HUES6 (cell line): ENCODE data around the gene MDC1.
A peak's percentile ranks its signal among the peaks of the same experiment; 100 is the strongest.
"Not testable (repeated sequence)": the region's sequence is repeated elsewhere in the genome, so short reads cannot be mapped to it uniquely, and the experiment has no call there.

ENCODE experiments used
- H3K27ac ChIP-seq: 2 replicates; pipeline ENCODE4 v1.7.0; 2013; ENCODE audit warnings: low read depth, mild to moderate bottlenecking, low read length, inconsistent platforms
- H3K27me3 ChIP-seq: 2 replicates; pipeline ENCODE4 v1.6.1; 2013; ENCODE audit warnings: low read length; ENCODE audit not compliant: control insufficient read depth, insufficient read depth
- H3K36me3 ChIP-seq: 2 replicates; pipeline ENCODE4 v1.6.1; 2013; ENCODE audit warnings: low read length; ENCODE audit not compliant: control insufficient read depth, insufficient read depth
- H3K4me1 ChIP-seq: 2 replicates; pipeline ENCODE4 v1.6.1; 2013; ENCODE audit warnings: low read length; ENCODE audit not compliant: control insufficient read depth, insufficient read depth
- H3K4me3 ChIP-seq: 2 replicates; pipeline ENCODE4 v1.5.1; 2013; ENCODE audit warnings: low read depth, low read length
- H3K9ac ChIP-seq: one replicate; pipeline ENCODE4 v1.6.1; 2013; ENCODE audit warnings: mild to moderate bottlenecking, low read length
- H3K9me3 ChIP-seq: 2 replicates; pipeline ENCODE4 v1.6.1; 2013; ENCODE audit warnings: low read depth, low read length; ENCODE audit not compliant: control insufficient read depth, insufficient read depth

MDC1 gene

GRCh38 chr6:30732237-30732943 lies 15.3 kb upstream of the MDC1 start:
- H3K4me1 ChIP-seq: peaks cover 4% of the 10 kb centered on the region; the same call in 1 of the 2 replicates
- peaks cover 79% of the 10 kb centered on the region for H3K36me3 ChIP-seq
- H3K27ac ChIP-seq: no peak overlapping the region
- no peaks in the 10 kb centered on the region for H3K27me3 ChIP-seq
- no peak overlapping the region for H3K4me3 ChIP-seq
- H3K9ac ChIP-seq: no peak overlapping the region
- no peaks in the 10 kb centered on the region for H3K9me3 ChIP-seq

GRCh38 chr6:30730601-30731435 lies 13.7 kb upstream of the MDC1 start:
- Histone ChIP-seq H3K9me3 (no peaks in the 10 kb centered on the region), H3K36me3 (peaks cover 69% of the 10 kb centered on the region), H3K9ac (no peak overlapping the region), H3K27ac (no peak overlapping the region), H3K4me3 (no peak overlapping the region), H3K27me3 (no peaks in the 10 kb centered on the region), H3K4me1 (peaks cover 4% of the 10 kb centered on the region; the same call in 1 of the 2 replicates)

GRCh38 chr6:30727920-30728553 lies 11.0 kb upstream of the MDC1 start:
- peaks cover 4% of the 10 kb centered on the region; the same call in 1 of the 2 replicates for H3K4me1 ChIP-seq
- no peak overlapping the region for H3K27ac ChIP-seq
- no peaks in the 10 kb centered on the region for H3K27me3 ChIP-seq
- no peak overlapping the region for H3K4me3 ChIP-seq
- no peak overlapping the region for H3K9ac ChIP-seq
- H3K9me3 ChIP-seq: no peaks in the 10 kb centered on the region
- H3K36me3 ChIP-seq: peaks cover 74% of the 10 kb centered on the region

GRCh38 chr6:30726506-30727413 lies 9.7 kb upstream of the MDC1 start:
- Histone ChIP-seq H3K36me3 (peaks cover 75% of the 10 kb centered on the region), H3K4me1 (peaks cover 7% of the 10 kb centered on the region; the same call in 1 of the 2 replicates), H3K27me3 (no peaks in the 10 kb centered on the region), H3K9ac (no peak overlapping the region), H3K9me3 (no peaks in the 10 kb centered on the region), H3K27ac (no peak overlapping the region), H3K4me3 (no peak overlapping the region)

GRCh38 chr6:30725713-30726505 lies 8.8 kb upstream of the MDC1 start:
- Histone ChIP-seq H3K4me3 (no peak overlapping the region), H3K36me3 (peaks cover 75% of the 10 kb centered on the region), H3K27me3 (no peaks in the 10 kb centered on the region), H3K4me1 (peaks cover 7% of the 10 kb centered on the region; the same call in 1 of the 2 replicates), H3K27ac (no peak overlapping the region), H3K9ac (no peak overlapping the region), H3K9me3 (no peaks in the 10 kb centered on the region)

- no peak overlapping the region for H3K27ac ChIP-seq
- H3K4me3 ChIP-seq: no peak overlapping the region
Measured at GRCh38 chr6:30724906-30725667, 8.0 kb upstream of the MDC1 start.

GRCh38 chr6:30723843-30724741 lies 7.0 kb upstream of the MDC1 start:
- H3K4me3 ChIP-seq, H3K27ac ChIP-seq, H3K9ac ChIP-seq, H3K9me3 ChIP-seq, H3K27me3 ChIP-seq, H3K4me1 ChIP-seq: not testable (repeated sequence)
- H3K36me3 ChIP-seq: peaks cover 59% of the 10 kb centered on the region

More at GRCh38 chr6:30724906-30725667, 8.0 kb upstream of the MDC1 start:
- no peaks in the 10 kb centered on the region for H3K9me3 ChIP-seq
- 0 out of 2 replicates have a peak, but pooled peaks cover 3% of the 10 kb centered on the region for H3K4me1 ChIP-seq
- no peak overlapping the region for H3K9ac ChIP-seq
- H3K36me3 ChIP-seq: peaks cover 69% of the 10 kb centered on the region
- H3K27me3 ChIP-seq: no peaks in the 10 kb centered on the region

- H3K9me3 ChIP-seq, H3K27me3 ChIP-seq, H3K27ac ChIP-seq: not testable (repeated sequence)
- H3K36me3 ChIP-seq: peaks cover 57% of the 10 kb centered on the region
- H3K4me1 ChIP-seq: peaks cover 10% of the 10 kb centered on the region
- peak overlapping the region; percentile 99 for H3K4me3 ChIP-seq
- H3K9ac ChIP-seq: peak overlapping the region; percentile 100
Measured at GRCh38 chr6:30723159-30723842, 6.2 kb upstream of the MDC1 start.
